HEK293 (cell line): ENCODE measurements around the gene PTPN9.
"Not testable (repeated sequence)": the region's sequence is repeated elsewhere in the genome, so short reads cannot be mapped to it uniquely, and the experiment has no call there.

Experiments used
- MYNN ChIP-seq: fragments of 450-650 bp; formaldehyde crosslinking; IDR thresholded peaks from 2 replicates; pipeline ENCODE4 v1.5.1; 2016; ENCODE audit warnings: missing biosample characterization, missing genetic modification characterization, borderline replicate concordance
- PATZ1 ChIP-seq: fragments of 450-650 bp; formaldehyde crosslinking; IDR thresholded peaks from 2 replicates; pipeline ENCODE4 v1.5.1; 2016; ENCODE audit warnings: missing biosample characterization, missing genetic modification characterization
- PRDM1 ChIP-seq: fragments of 450-650 bp; formaldehyde crosslinking; IDR thresholded peaks from 2 replicates; pipeline ENCODE4; 2016; ENCODE audit warnings: missing biosample characterization, missing genetic modification characterization
- ZNF138 ChIP-seq: fragments of 450-650 bp; formaldehyde crosslinking; IDR thresholded peaks from 2 replicates; pipeline ENCODE4 v1.5.1; 2016; ENCODE audit warnings: missing biosample characterization, missing genetic modification characterization, borderline replicate concordance
- ZNF174 ChIP-seq: fragments of 450-650 bp; formaldehyde crosslinking; IDR thresholded peaks from 2 replicates; pipeline ENCODE4 v1.5.0; 2017; ENCODE audit warnings: missing biosample characterization, mild to moderate bottlenecking, missing genetic modification characterization
- ZNF324 ChIP-seq: fragments of 450-650 bp; formaldehyde crosslinking; IDR thresholded peaks from 2 replicates; pipeline ENCODE4 v1.5.1; 2016; ENCODE audit warnings: missing biosample characterization, missing genetic modification characterization
- ZNF350 ChIP-seq: fragments of 450-650 bp; formaldehyde crosslinking; IDR thresholded peaks from 2 replicates; pipeline ENCODE4 v1.5.0; 2017; ENCODE audit warnings: missing biosample characterization, mild to moderate bottlenecking, missing genetic modification characterization
- ZNF596 ChIP-seq: fragments of 450-650 bp; IDR thresholded peaks from 2 replicates; pipeline ENCODE4 v1.5.0; 2018; ENCODE audit warnings: missing biosample characterization, mild to moderate bottlenecking, missing genetic modification characterization, moderate library complexity
- ZNF707 ChIP-seq: fragments of 450-650 bp; formaldehyde crosslinking; IDR thresholded peaks from 2 replicates; pipeline ENCODE4 v1.5.1; 2016; ENCODE audit warnings: missing biosample characterization, missing genetic modification characterization
- ZNF777 ChIP-seq: fragments of 450-650 bp; formaldehyde crosslinking; IDR thresholded peaks from 2 replicates; pipeline ENCODE4 v1.5.1; 2017; ENCODE audit warnings: missing biosample characterization, missing genetic modification characterization, borderline replicate concordance
- TF ChIP-seq, protein P1 (sequence below): fragments of 450-650 bp; formaldehyde crosslinking; IDR thresholded peaks from 2 replicates; pipeline ENCODE4 v1.5.1; 2016; ENCODE audit warnings: missing biosample characterization, missing genetic modification characterization
- TF ChIP-seq, protein P2 (sequence below): fragments of 450-650 bp; formaldehyde crosslinking; conservative IDR thresholded peaks from 2 replicates; pipeline ENCODE4 v1.5.1; 2016; ENCODE audit warnings: low read depth, missing biosample characterization, missing genetic modification characterization
- TF ChIP-seq, protein P3 (sequence below): fragments of 450-650 bp; formaldehyde crosslinking; IDR thresholded peaks from 2 replicates; pipeline ENCODE4 v1.5.1; 2016; ENCODE audit warnings: missing biosample characterization, missing genetic modification characterization
- TF ChIP-seq, protein P4 (sequence below): fragments of 450-650 bp; formaldehyde crosslinking; IDR thresholded peaks from 2 replicates; pipeline ENCODE4 v1.5.1; 2017; ENCODE audit warnings: missing biosample characterization, missing genetic modification characterization

GRCh38 chr15:75477094-75477493, 102.0 kb downstream of the PTPN9 start:
- not testable (repeated sequence) for TF ChIP-seq ZNF707 (tag by site-specific recombination); ZNF596 (tag by site-specific recombination); ZNF350; ZNF174 (tag by site-specific recombination); ZNF777 (tag by site-specific recombination); ZNF138 (tag by site-specific recombination); ZNF324 (tag by site-specific recombination); PRDM1 (tag by site-specific recombination); MYNN (tag by site-specific recombination); PATZ1
- TF ChIP-seq, protein P1, sequence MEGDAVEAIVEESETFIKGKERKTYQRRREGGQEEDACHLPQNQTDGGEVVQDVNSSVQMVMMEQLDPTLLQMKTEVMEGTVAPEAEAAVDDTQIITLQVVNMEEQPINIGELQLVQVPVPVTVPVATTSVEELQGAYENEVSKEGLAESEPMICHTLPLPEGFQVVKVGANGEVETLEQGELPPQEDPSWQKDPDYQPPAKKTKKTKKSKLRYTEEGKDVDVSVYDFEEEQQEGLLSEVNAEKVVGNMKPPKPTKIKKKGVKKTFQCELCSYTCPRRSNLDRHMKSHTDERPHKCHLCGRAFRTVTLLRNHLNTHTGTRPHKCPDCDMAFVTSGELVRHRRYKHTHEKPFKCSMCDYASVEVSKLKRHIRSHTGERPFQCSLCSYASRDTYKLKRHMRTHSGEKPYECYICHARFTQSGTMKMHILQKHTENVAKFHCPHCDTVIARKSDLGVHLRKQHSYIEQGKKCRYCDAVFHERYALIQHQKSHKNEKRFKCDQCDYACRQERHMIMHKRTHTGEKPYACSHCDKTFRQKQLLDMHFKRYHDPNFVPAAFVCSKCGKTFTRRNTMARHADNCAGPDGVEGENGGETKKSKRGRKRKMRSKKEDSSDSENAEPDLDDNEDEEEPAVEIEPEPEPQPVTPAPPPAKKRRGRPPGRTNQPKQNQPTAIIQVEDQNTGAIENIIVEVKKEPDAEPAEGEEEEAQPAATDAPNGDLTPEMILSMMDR, result not testable (repeated sequence)
- TF ChIP-seq, protein P2, sequence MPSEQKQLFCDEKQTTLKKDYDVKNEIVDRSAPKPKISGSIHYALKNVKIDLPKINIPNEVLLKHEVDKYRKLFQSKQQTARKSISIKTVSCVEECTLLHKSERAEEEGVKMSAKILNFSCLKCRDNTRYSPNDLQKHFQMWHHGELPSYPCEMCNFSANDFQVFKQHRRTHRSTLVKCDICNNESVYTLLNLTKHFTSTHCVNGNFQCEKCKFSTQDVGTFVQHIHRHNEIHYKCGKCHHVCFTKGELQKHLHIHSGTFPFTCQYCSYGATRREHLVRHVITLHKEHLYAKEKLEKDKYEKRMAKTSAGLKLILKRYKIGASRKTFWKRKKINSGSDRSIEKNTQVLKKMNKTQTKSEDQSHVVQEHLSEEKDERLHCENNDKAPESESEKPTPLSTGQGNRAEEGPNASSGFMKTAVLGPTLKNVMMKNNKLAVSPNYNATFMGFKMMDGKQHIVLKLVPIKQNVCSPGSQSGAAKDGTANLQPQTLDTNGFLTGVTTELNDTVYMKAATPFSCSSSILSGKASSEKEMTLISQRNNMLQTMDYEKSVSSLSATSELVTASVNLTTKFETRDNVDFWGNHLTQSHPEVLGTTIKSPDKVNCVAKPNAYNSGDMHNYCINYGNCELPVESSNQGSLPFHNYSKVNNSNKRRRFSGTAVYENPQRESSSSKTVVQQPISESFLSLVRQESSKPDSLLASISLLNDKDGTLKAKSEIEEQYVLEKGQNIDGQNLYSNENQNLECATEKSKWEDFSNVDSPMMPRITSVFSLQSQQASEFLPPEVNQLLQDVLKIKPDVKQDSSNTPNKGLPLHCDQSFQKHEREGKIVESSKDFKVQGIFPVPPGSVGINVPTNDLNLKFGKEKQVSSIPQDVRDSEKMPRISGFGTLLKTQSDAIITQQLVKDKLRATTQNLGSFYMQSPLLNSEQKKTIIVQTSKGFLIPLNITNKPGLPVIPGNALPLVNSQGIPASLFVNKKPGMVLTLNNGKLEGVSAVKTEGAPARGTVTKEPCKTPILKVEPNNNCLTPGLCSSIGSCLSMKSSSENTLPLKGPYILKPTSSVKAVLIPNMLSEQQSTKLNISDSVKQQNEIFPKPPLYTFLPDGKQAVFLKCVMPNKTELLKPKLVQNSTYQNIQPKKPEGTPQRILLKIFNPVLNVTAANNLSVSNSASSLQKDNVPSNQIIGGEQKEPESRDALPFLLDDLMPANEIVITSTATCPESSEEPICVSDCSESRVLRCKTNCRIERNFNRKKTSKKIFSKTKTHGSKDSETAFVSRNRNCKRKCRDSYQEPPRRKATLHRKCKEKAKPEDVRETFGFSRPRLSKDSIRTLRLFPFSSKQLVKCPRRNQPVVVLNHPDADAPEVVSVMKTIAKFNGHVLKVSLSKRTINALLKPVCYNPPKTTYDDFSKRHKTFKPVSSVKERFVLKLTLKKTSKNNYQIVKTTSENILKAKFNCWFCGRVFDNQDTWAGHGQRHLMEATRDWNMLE, result not testable (repeated sequence)
- TF ChIP-seq, protein P3, sequence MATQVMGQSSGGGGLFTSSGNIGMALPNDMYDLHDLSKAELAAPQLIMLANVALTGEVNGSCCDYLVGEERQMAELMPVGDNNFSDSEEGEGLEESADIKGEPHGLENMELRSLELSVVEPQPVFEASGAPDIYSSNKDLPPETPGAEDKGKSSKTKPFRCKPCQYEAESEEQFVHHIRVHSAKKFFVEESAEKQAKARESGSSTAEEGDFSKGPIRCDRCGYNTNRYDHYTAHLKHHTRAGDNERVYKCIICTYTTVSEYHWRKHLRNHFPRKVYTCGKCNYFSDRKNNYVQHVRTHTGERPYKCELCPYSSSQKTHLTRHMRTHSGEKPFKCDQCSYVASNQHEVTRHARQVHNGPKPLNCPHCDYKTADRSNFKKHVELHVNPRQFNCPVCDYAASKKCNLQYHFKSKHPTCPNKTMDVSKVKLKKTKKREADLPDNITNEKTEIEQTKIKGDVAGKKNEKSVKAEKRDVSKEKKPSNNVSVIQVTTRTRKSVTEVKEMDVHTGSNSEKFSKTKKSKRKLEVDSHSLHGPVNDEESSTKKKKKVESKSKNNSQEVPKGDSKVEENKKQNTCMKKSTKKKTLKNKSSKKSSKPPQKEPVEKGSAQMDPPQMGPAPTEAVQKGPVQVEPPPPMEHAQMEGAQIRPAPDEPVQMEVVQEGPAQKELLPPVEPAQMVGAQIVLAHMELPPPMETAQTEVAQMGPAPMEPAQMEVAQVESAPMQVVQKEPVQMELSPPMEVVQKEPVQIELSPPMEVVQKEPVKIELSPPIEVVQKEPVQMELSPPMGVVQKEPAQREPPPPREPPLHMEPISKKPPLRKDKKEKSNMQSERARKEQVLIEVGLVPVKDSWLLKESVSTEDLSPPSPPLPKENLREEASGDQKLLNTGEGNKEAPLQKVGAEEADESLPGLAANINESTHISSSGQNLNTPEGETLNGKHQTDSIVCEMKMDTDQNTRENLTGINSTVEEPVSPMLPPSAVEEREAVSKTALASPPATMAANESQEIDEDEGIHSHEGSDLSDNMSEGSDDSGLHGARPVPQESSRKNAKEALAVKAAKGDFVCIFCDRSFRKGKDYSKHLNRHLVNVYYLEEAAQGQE (tag by site-specific recombination), result not testable (repeated sequence)
- TF ChIP-seq, protein P4, sequence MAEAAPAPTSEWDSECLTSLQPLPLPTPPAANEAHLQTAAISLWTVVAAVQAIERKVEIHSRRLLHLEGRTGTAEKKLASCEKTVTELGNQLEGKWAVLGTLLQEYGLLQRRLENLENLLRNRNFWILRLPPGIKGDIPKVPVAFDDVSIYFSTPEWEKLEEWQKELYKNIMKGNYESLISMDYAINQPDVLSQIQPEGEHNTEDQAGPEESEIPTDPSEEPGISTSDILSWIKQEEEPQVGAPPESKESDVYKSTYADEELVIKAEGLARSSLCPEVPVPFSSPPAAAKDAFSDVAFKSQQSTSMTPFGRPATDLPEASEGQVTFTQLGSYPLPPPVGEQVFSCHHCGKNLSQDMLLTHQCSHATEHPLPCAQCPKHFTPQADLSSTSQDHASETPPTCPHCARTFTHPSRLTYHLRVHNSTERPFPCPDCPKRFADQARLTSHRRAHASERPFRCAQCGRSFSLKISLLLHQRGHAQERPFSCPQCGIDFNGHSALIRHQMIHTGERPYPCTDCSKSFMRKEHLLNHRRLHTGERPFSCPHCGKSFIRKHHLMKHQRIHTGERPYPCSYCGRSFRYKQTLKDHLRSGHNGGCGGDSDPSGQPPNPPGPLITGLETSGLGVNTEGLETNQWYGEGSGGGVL (tag by site-specific recombination), result not testable (repeated sequence)
